GM19455 (cell line): ENCODE data around the gene SLC16A10.
"Not testable (repeated sequence)": the region's sequence is repeated elsewhere in the genome, so short reads cannot be mapped to it uniquely, and the experiment has no call there.

ENCODE experiments used
- ATAC-seq: cut with Tn5 transposase; IDR thresholded peaks from one replicate; pipeline ENCODE4 v1.9.1; 2021; ENCODE audit not compliant: unreplicated experiment

The SLC16A10 gene

GRCh38 chr6:111086685-111087084 lies 618 bp upstream of the SLC16A10 start:
- no peak for ATAC-seq

GRCh38 chr6:111087871-111088667 lies 766 bp downstream of the SLC16A10 start:
- ATAC-seq = peak; percentile 18

- ATAC-seq = no peak
Observed at GRCh38 chr6:111088668-111089003, 1.3 kb downstream of the SLC16A10 start.

- no peak for ATAC-seq
Observed at GRCh38 chr6:111090766-111091165, 3.5 kb downstream of the SLC16A10 start.

GRCh38 chr6:111091987-111092386 lies 4.7 kb downstream of the SLC16A10 start:
- no peak for ATAC-seq

GRCh38 chr6:111095488-111095887 lies 8.2 kb downstream of the SLC16A10 start:
- ATAC-seq = not testable (repeated sequence)

GRCh38 chr6:111096246-111096645 lies 8.9 kb downstream of the SLC16A10 start:
- ATAC-seq = no peak

- no peak for ATAC-seq
Observed at GRCh38 chr6:111098597-111098996, 11.3 kb downstream of the SLC16A10 start.

GRCh38 chr6:111101987-111102386 lies 14.7 kb downstream of the SLC16A10 start:
- no peak for ATAC-seq

- ATAC-seq = no peak
Observed at GRCh38 chr6:111105578-111105977, 18.3 kb downstream of the SLC16A10 start.

- ATAC-seq = no peak
Observed at GRCh38 chr6:111107589-111107988, 20.3 kb downstream of the SLC16A10 start.

GRCh38 chr6:111110036-111110435 lies 22.7 kb downstream of the SLC16A10 start:
- ATAC-seq = no peak

GRCh38 chr6:111113336-111114086 lies 26.2 kb downstream of the SLC16A10 start:
- no peak for ATAC-seq

GRCh38 chr6:111114087-111114443 lies 26.8 kb downstream of the SLC16A10 start:
- ATAC-seq = no peak

GRCh38 chr6:111114482-111114881 lies 27.2 kb downstream of the SLC16A10 start:
- ATAC-seq = no peak

- no peak for ATAC-seq
Observed at GRCh38 chr6:111118826-111119225, 31.5 kb downstream of the SLC16A10 start.

GRCh38 chr6:111119571-111120329 lies 32.4 kb downstream of the SLC16A10 start:
- no peak for ATAC-seq

- no peak for ATAC-seq
Observed at GRCh38 chr6:111121789-111122350, 34.6 kb downstream of the SLC16A10 start.

- ATAC-seq = no peak
Observed at GRCh38 chr6:111122458-111123286, 35.4 kb downstream of the SLC16A10 start.

- ATAC-seq = no peak
Observed at GRCh38 chr6:111124406-111124805, 37.1 kb downstream of the SLC16A10 start.

GRCh38 chr6:111129013-111129412 lies 41.7 kb downstream of the SLC16A10 start:
- no peak for ATAC-seq
